Colonic mucosa (tissue), 4 donors: Measurements from ENCODE around the gene BTBD2. TPM values are rescaled to one million over a fixed set of nuclear protein-coding genes. Genes with fewer than 3 reads are reported as not detected.

Experiments
- DNase-seq: peaks from one replicate; pipeline ENCODE4 v3.0.0-alpha.2; 2020
- H3K27ac ChIP-seq: fragments of 200-600 bp; one replicate; pipeline ENCODE4 v1.8.0; 2021
- H3K27me3 ChIP-seq: fragments of 200-600 bp; one replicate; pipeline ENCODE4 v1.8.0; 2021
- H3K36me3 ChIP-seq: fragments of 200-600 bp; one replicate; pipeline ENCODE4 v1.8.0; 2021
- H3K4me1 ChIP-seq: fragments of 200-600 bp; one replicate; pipeline ENCODE4 v1.8.0; 2021; ENCODE audit warnings: mild to moderate bottlenecking
- H3K4me3 ChIP-seq: fragments of 200-600 bp; one replicate; pipeline ENCODE4 v1.8.0; 2021
- H3K9ac ChIP-seq, 2 donors: one replicate each; pipeline ENCODE4 v1.7.0; 2013; ENCODE audit warnings: control low read depth in 2 of 2, low read depth in 2 of 2, low read length in 2 of 2
- H3K9me3 ChIP-seq: fragments of 200-600 bp; one replicate; pipeline ENCODE4 v1.8.0; 2021
- CTCF ChIP-seq: fragments of 200-600 bp; IDR thresholded peaks from one replicate; pipeline ENCODE4 v1.8.0; 2022; ENCODE audit warnings: antibody characterized with exemption, mild to moderate bottlenecking
- intact Hi-C: fragments of 100-400 bp; cut with DNase I; formaldehyde crosslinking; loops from one replicate; pipeline ENCODE4 v1.14.1; 2022
- total RNA-seq, 2 donors: library from RNA; stranded (reverse); fragmentation: NEBNext Ultra II Directional in 1 of 2; extraction: Animal tissue kit (Norgen Biotek cat#: 25700) in 1 of 2; gene quantifications; one replicate each; pipeline ENCODE4 v1.2.1, GENCODE V29; 2021
- donor health status: healthy.
- donor health status: DM: no; HTN: no; CAD: no.
- donor health status: DM: no; HTN: no; CAD: no.

The BTBD2 gene
- total RNA-seq, 2 donors from 2014 or later: 74.5 to 81.5 TPM

GRCh38 chr19:2027361-2027760 is 11.8 kb upstream of the BTBD2 start:
- H3K27me3 ChIP-seq: no peaks in the 10 kb centered on the region
- no peak for DNase-seq
- no peak overlapping the region for H3K4me3 ChIP-seq
- intact Hi-C loops: no loop called here
- H3K36me3 ChIP-seq: no peaks in the 10 kb centered on the region
- H3K4me1 ChIP-seq: peaks cover 9% of the 10 kb centered on the region
- no peaks in the 10 kb centered on the region for H3K9me3 ChIP-seq
- H3K27ac ChIP-seq: no peak overlapping the region
- H3K9ac ChIP-seq: no peak overlapping the region
- no peak for TF ChIP-seq CTCF

DNA sequence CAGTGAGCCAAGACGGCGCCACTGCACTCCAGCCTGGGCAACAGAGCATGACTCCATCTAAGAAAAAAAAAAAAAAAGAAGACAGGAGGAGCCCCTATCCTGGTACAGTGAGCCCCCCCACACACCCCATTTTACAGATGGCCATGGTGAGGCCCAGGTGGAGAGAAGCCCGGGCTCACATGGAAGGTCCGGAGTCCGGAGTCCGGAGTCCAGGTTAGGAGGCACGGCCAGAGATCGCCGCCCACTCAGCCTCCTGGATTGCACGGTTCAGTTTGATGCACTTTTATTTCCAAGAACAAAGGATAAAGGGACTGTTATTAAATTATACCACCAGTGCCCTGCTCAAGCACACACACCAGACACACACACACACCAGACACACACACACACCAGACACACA is 11.3 kb upstream of the BTBD2 start:
- TF ChIP-seq CTCF: no peak
- no peak overlapping the region for H3K27ac ChIP-seq
- H3K9me3 ChIP-seq: no peaks in the 10 kb centered on the region
- H3K9ac ChIP-seq: no peak overlapping the region
- H3K4me1 ChIP-seq: peaks cover 3% of the 10 kb centered on the region
- intact Hi-C loops: no loop called here
- no peaks in the 10 kb centered on the region for H3K27me3 ChIP-seq
- H3K36me3 ChIP-seq: no peaks in the 10 kb centered on the region
- H3K4me3 ChIP-seq: no peak overlapping the region
- peak; percentile 54 for DNase-seq

- Histone ChIP-seq H3K27ac (no peak overlapping the region), H3K27me3 (no peaks in the 10 kb centered on the region)
- no peak for TF ChIP-seq CTCF
Observed at GRCh38 chr19:2022289-2022688, 6.8 kb upstream of the BTBD2 start.

GRCh38 chr19:2021453-2022140 is 6.1 kb upstream of the BTBD2 start:
- no peaks in the 10 kb centered on the region for H3K27me3 ChIP-seq
- TF ChIP-seq CTCF: no peak
- intact Hi-C loops: no loop called here
- no peak overlapping the region for H3K27ac ChIP-seq
- no peak overlapping the region for H3K9ac ChIP-seq
- H3K4me1 ChIP-seq: no peaks in the 10 kb centered on the region
- H3K9me3 ChIP-seq: no peaks in the 10 kb centered on the region
- no peak for DNase-seq
- H3K36me3 ChIP-seq: no peaks in the 10 kb centered on the region
- H3K4me3 ChIP-seq: no peak overlapping the region

More at GRCh38 chr19:2022289-2022688, 6.8 kb upstream of the BTBD2 start:
- DNase-seq: no peak
- Histone ChIP-seq H3K4me1 (no peaks in the 10 kb centered on the region), H3K4me3 (no peak overlapping the region), H3K36me3 (no peaks in the 10 kb centered on the region), H3K9ac (no peak overlapping the region), H3K9me3 (no peaks in the 10 kb centered on the region)
- intact Hi-C loops: no loop called here

DNA sequence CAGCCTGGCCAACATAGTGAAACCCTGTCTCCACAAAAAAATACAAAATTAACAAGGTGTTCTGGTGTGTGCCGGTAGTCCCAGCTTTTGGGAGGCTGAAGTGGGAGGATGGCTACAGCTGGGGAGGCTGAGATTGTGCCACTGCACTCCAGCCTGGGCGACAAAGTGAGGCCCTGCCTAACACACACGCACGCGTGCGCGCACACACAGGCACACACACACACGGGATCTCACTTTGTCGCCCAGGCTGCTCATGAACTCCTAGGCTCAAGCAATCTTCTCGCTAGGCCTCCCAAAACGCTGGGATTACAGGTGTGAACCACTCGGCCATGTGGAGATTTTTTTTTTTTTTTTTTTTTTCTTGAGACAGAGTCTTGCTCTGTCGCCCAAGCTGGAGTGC is 3.2 kb upstream of the BTBD2 start:
- no peaks in the 10 kb centered on the region for H3K27me3 ChIP-seq
- TF ChIP-seq CTCF: no peak
- H3K27ac ChIP-seq: no peak overlapping the region
- no peaks in the 10 kb centered on the region for H3K9me3 ChIP-seq
- no peak overlapping the region for H3K9ac ChIP-seq
- intact Hi-C loops: loop anchor here (1.0 to 10.0 kb wide), 3 partner anchors 51 to 134 kb away; partner anchors contain the start of gene AP3D1
- no peaks in the 10 kb centered on the region for H3K36me3 ChIP-seq
- DNase-seq: no peak
- H3K4me1 ChIP-seq: no peaks in the 10 kb centered on the region
- no peak overlapping the region for H3K4me3 ChIP-seq
